ENCODE measurements around the gene CREB5.

The CREB5 gene

GRCh38 chr7:28714459-28715120 is 302.3 kb downstream of the CREB5 start:
- no peak for DNase-seq (ENCODE audit: low spot score)

GRCh38 chr7:28717445-28718054 is 305.2 kb downstream of the CREB5 start:
- no peak for DNase-seq (ENCODE audit: low spot score)

- DNase-seq (ENCODE audit: low spot score): no peak
These were observed 305.8 kb downstream of the CREB5 start for GRCh38 chr7:28718055-28718481.

GRCh38 chr7:28718545-28718944 is 306.2 kb downstream of the CREB5 start:
- DNase-seq (ENCODE audit: low spot score): peak; percentile 27

GRCh38 chr7:28722684-28723083 is 310.4 kb downstream of the CREB5 start:
- no peak for DNase-seq (ENCODE audit: low spot score)

- DNase-seq (ENCODE audit: low spot score): peak; percentile 79
These were observed 311.0 kb downstream of the CREB5 start for GRCh38 chr7:28723336-28723735.

GRCh38 chr7:28724563-28724962 is 312.2 kb downstream of the CREB5 start:
- DNase-seq (ENCODE audit: low spot score): no peak

- DNase-seq (ENCODE audit: low spot score): no peak
These were observed 312.8 kb downstream of the CREB5 start for GRCh38 chr7:28725045-28725642.

GRCh38 chr7:28725911-28726310 is 313.6 kb downstream of the CREB5 start:
- DNase-seq (ENCODE audit: low spot score): no peak

GRCh38 chr7:28726555-28726954 is 314.2 kb downstream of the CREB5 start:
- no peak for DNase-seq (ENCODE audit: low spot score)

- no peak for DNase-seq (ENCODE audit: low spot score)
These were observed 317.0 kb downstream of the CREB5 start for GRCh38 chr7:28729281-28729680.

- DNase-seq (ENCODE audit: low spot score): no peak
These were observed 317.4 kb downstream of the CREB5 start for GRCh38 chr7:28729727-28730126.

- no peak for DNase-seq (ENCODE audit: low spot score)
These were observed 318.9 kb downstream of the CREB5 start for GRCh38 chr7:28731092-28731658.

GRCh38 chr7:28732071-28732869 is 320.0 kb downstream of the CREB5 start:
- no peak for DNase-seq (ENCODE audit: low spot score)

- DNase-seq (ENCODE audit: low spot score): no peak
These were observed 320.7 kb downstream of the CREB5 start for GRCh38 chr7:28733035-28733434.

- DNase-seq (ENCODE audit: low spot score): no peak
These were observed 326.1 kb downstream of the CREB5 start for GRCh38 chr7:28738412-28738811.

GRCh38 chr7:28739128-28739527 is 326.8 kb downstream of the CREB5 start:
- no peak for DNase-seq (ENCODE audit: low spot score)

GRCh38 chr7:28739826-28740225 is 327.5 kb downstream of the CREB5 start:
- no peak for DNase-seq (ENCODE audit: low spot score)

GRCh38 chr7:28744951-28745350 is 332.6 kb downstream of the CREB5 start:
- DNase-seq (ENCODE audit: low spot score): no peak

- no peak for DNase-seq (ENCODE audit: low spot score)
These were observed 333.0 kb downstream of the CREB5 start for GRCh38 chr7:28745351-28745750.

- no peak for DNase-seq (ENCODE audit: low spot score)
These were observed 335.1 kb downstream of the CREB5 start for GRCh38 chr7:28747404-28747803.

GRCh38 chr7:28747854-28748253 is 335.5 kb downstream of the CREB5 start:
- DNase-seq (ENCODE audit: low spot score): no peak
